Ramos (cell line): Measurements from ENCODE around the gene RNF112.
"Not testable (repeated sequence)": the region's sequence is repeated elsewhere in the genome, so short reads cannot be mapped to it uniquely, and the experiment has no call there.

Experiments
- in situ Hi-C: fragments of 300-500 bp; cut with MboI; formaldehyde crosslinking; loops from one replicate; pipeline ENCODE4 v1.14.3; 2022; ENCODE audit warnings: low sequenced_read_pairs; ENCODE audit not compliant: unreplicated experiment

Gene RNF112

GRCh38 chr17:19410091-19410490, 941 bp upstream of the RNF112 start:
- in situ Hi-C loops, result no loop called here

DNA sequence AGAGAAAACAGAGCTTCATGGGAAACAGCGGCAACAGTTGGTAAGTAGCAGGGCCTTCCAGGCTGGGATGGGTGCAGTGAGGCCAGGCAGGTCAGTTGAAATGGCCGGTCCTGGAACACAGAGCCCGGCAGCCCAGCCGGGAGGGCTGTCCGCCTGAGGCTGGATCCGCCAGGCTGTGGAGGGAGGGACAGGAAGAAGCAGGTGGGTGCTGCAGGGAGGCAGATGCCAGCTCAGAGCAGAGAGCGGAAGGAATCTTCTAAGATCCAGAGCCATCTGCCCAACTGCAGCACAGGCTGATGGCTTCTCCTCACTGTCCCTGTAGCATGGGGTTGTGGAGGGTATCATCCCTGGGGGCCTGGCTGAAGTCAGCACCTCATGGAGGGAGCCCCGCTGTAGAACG, 599 bp downstream of the RNF112 start:
- in situ Hi-C loops, result no loop called here

GRCh38 chr17:19412510-19412909, 1.5 kb downstream of the RNF112 start:
- in situ Hi-C loops, result no loop called here

- in situ Hi-C loops, result no loop called here
These were observed 2.0 kb downstream of the RNF112 start for GRCh38 chr17:19412984-19413383.

GRCh38 chr17:19413761-19414160, 2.7 kb downstream of the RNF112 start:
- in situ Hi-C loops, result no loop called here

DNA sequence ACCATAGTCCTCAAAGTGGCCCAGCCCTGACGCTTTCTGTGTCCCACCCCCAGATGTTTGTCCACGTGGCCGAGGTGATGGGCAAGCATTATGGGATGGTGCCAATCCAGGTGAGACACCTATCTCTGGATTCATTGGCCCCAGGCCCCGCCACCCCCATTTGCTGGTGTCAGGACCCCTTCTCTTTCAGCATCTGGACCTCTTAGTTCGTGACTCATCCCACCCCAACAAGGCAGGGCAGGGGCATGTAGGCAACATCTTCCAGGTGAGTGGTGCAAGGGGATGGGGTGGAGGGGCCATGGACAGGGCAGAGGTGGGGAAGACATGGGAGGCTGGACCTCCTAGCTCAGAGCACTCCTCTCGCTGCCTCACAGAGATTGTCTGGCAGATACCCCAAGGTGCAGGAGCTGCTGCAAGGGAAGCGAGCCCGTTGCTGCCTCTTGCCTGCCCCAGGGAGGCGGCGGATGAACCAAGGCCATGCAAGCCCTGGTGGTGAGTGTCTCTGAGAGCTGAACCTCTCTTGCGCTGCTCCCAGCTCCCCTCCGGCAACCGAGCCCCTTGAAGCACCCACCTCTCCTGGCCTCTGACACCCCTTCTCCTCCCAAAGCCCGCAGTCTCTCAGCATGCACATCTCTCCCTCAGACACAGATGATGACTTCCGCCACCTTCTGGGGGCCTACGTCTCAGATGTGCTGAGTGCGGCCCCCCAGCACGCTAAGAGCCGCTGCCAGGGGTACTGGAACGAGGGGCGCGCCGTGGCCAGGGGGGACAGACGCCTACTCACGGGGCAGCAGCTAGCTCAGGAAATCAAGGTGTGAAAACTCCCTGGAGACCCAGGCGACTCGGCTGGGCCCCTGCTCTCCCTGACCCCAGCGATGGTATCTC, 3.6 kb downstream of the RNF112 start:
- in situ Hi-C loops, result no loop called here

GRCh38 chr17:19415311-19415710, 4.3 kb downstream of the RNF112 start:
- in situ Hi-C loops, result no loop called here

DNA sequence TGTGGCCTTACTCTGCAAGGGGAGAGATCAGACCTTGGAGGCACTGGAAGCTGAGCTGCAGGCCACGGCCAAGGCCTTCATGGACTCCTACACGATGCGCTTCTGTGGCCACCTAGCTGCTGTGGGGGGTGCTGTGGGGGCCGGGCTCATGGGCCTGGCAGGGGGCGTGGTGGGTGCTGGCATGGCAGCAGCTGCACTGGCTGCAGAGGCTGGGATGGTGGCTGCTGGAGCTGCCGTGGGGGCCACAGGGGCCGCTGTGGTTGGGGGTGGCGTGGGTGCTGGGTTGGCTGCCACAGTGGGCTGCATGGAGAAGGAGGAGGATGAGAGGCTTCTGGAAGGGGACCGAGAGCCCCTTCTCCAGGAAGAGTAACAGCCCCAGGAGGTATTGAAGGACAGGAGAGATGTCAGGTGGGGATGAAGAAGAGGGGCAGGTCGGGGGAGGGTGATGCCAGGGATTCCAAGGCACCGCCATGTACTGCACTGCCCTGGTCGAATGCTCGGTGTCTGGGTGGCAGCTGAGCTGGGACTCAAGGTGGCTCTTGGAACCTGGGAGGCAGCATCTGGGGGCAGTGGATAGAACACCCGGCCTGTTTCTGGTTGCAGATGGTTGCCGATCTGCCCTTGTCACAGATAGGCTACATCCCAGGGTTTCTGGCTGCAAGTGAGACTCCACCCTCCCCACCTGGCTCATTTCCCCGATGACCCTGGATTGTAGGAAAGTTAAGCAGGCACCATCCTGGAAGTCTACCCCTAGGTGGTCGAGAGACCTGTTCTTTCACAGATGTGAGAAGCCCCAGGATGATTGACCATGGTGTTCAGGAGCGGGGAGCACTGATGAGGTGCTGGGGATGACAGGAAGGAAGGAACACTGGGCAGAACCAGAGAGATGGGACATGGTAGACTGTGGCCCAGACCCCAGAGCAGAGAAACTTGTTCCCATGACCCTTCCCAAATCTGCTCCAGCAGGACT, 5.1 kb downstream of the RNF112 start:
- in situ Hi-C loops, result no loop called here

- in situ Hi-C loops, result no loop called here
These were observed 6.6 kb downstream of the RNF112 start for GRCh38 chr17:19417611-19418010.

GRCh38 chr17:19418251-19418992, 7.4 kb downstream of the RNF112 start:
- in situ Hi-C loops, result no loop called here

- in situ Hi-C loops, result no loop called here
These were observed 10.2 kb downstream of the RNF112 start for GRCh38 chr17:19421219-19421618.

GRCh38 chr17:19421926-19422325, 10.9 kb downstream of the RNF112 start:
- in situ Hi-C loops, result no loop called here

- in situ Hi-C loops, result no loop called here
These were observed 14.2 kb downstream of the RNF112 start for GRCh38 chr17:19424934-19425868.

DNA sequence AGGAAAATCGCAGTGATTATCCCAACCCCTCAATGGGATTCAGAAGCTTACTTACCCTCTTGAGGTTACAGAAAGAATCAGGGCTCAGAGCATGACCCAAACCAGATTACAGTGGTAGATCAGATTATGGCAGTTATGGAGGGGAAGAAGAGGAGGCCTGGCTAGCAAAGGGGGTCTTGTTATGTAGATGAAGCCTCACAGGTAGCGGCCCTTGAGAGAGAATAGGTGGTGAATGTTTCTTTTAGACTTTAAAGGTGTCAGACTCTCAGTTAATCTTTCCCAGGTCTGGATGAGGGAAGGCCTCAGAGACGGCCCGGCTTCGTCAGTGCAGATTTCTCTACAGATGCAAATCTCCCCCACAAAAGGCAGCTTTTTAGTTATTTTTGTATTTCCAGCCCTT, 15.6 kb downstream of the RNF112 start:
- in situ Hi-C loops, result no loop called here

DNA sequence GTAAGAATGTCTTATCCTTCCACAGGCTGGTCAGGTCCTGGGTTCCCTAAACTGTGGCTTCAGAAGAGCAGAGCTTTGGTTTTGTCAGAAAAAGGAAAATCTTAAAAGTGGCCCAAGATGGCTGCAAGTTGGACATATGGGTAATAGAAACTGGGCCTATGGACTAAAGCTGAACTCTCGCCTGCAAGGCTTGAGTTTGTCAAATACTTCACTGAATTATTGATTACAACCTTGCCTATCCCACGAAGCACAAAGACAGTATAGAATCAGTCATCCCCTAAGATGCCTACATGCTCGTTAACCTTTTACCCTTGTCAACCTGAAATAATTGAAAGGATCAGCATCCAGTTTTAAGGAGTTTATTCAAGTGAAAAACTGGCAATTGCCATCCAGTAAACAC, 20.7 kb downstream of the RNF112 start:
- in situ Hi-C loops, result no loop called here

DNA sequence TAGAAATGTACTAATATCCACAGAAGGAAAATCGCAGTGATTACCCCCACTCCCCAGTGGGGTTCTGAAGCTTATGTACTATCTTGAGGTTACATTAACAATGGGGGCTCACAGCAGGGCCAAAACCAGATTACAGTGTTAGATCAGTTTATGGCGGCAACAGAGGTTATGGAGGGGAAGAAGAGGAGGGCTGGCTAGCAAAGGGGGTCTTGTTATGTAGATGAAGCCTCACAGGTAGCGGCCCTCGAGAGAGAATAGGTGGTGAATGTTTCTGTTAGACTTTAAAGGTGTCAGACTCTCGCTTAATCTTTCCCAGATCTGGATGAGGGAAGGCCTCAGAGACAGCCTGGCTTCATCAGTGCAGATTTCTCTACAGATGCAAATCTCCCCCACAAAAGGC, 22.2 kb downstream of the RNF112 start:
- in situ Hi-C loops, result no loop called here

- in situ Hi-C loops, result no loop called here
These were observed 22.8 kb downstream of the RNF112 start for GRCh38 chr17:19433727-19434340.

DNA sequence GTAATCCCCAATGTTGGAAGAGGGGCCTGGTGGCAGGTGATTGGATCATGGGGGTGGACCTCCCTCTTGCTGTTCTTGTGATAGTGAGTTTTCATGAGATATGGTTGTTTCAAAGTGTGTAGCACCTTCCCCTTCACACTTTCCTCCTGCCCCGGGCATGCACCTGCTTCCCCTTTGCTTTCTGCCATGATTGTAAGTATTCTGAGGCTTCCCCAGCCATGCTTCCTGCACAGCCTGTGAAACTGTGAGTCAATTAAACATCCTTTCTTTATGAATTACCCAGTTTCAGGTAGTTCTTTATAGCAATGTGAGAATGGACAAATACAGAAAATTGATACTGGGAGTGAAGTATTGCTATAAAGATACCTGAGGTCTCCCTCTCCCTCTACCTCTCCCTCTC, 29.4 kb downstream of the RNF112 start:
- in situ Hi-C loops, result no loop called here

GRCh38 chr17:19441288-19441687, 30.3 kb downstream of the RNF112 start:
- in situ Hi-C loops, result not testable (repeated sequence)
